ENCODE data around the gene ATG9B.

Gene ATG9B

GRCh38 chr7:150968056-150968733, 56.1 kb downstream of the ATG9B start:
- no peak for DNase-seq (ENCODE audit: low read depth in 4 of 4, low spot score in 1 of 4)

GRCh38 chr7:150967349-150967748, 56.9 kb downstream of the ATG9B start:
- DNase-seq (ENCODE audit: low read depth in 4 of 4, low spot score in 1 of 4), result no peak

GRCh38 chr7:150966002-150966401, 58.3 kb downstream of the ATG9B start:
- no peak for DNase-seq (ENCODE audit: low read depth in 4 of 4, low spot score in 1 of 4)

- no peak for DNase-seq (ENCODE audit: low read depth in 4 of 4, low spot score in 1 of 4)
Observed at GRCh38 chr7:150965273-150965830, 58.9 kb downstream of the ATG9B start.
